WTC11 (cell line): ENCODE results near the gene CMTM6. TPM values are rescaled to one million over a fixed set of nuclear protein-coding genes. Genes with fewer than 3 reads are reported as not detected.
"Not testable (repeated sequence)": the region's sequence is repeated elsewhere in the genome, so short reads cannot be mapped to it uniquely, and the experiment has no call there.

Source experiments
- ATAC-seq: fragments of 200-7000 bp; cut with Tn5 transposase; 2 replicates; pipeline ENCODE4 v1.10.0; 2021; ENCODE audit warnings: mild to moderate bottlenecking, moderate library complexity
- CTCF ChIA-PET: fragments of 300-600 bp; sonication (Branson Sonifier 250); formaldehyde crosslinking; loops from one replicate; lab custom pipeline; 2021; ENCODE audit warnings: antibody characterized with exemption; lab: Charles Lee
- POLR2A ChIA-PET: fragments of 350-600 bp; sonication (Branson Sonifier 250); formaldehyde crosslinking; loops from one replicate; lab custom pipeline; 2021; ENCODE audit warnings: antibody characterized with exemption; lab: Charles Lee
- DNase-seq: peaks from one replicate; pipeline ENCODE4 v3.0.0; 2021; ENCODE audit warnings: low spot score
- H3K27ac Mint-ChIP-seq: 2 replicates; pipeline ENCODE4 v1.8.0; 2021; ENCODE audit warnings: mixed read lengths
- H3K27me3 Mint-ChIP-seq: 2 replicates; pipeline ENCODE4 v1.8.0; 2021; ENCODE audit warnings: low read depth, mild to moderate bottlenecking, moderate library complexity, mixed read lengths
- H3K36me3 Mint-ChIP-seq: 2 replicates; pipeline ENCODE4 v1.8.0; 2021; ENCODE audit warnings: mixed read lengths
- H3K4me1 Mint-ChIP-seq: 2 replicates; pipeline ENCODE4 v1.8.0; 2022; ENCODE audit warnings: mixed read lengths
- H3K4me3 Mint-ChIP-seq: 2 replicates; pipeline ENCODE4 v1.8.0; 2021; ENCODE audit warnings: mild to moderate bottlenecking, moderate library complexity, mixed read lengths
- H3K9me3 Mint-ChIP-seq: 2 replicates; pipeline ENCODE4 v1.8.0; 2021; ENCODE audit warnings: mixed read lengths
- ATF2 ChIP-seq: sonication (generic); formaldehyde crosslinking; IDR thresholded peaks from 2 replicates; pipeline ENCODE4 v1.8.1; 2022; ENCODE audit warnings: low read depth, missing genetic modification reagents, borderline replicate concordance
- ETV6 ChIP-seq: sonication (generic); formaldehyde crosslinking; IDR thresholded peaks from 2 replicates; pipeline ENCODE4 v1.8.1; 2022; ENCODE audit warnings: mild to moderate bottlenecking, missing genetic modification reagents
- GTF2I ChIP-seq: fragments of 250-450 bp; sonication (Bioruptor Pico); conservative IDR thresholded peaks from 2 replicates; pipeline ENCODE4 v1.4.0; 2021; ENCODE audit warnings: mild to moderate bottlenecking
- PRDM15 ChIP-seq: sonication (generic); formaldehyde crosslinking; IDR thresholded peaks from 2 replicates; pipeline ENCODE4 v1.8.0; 2022; ENCODE audit warnings: missing genetic modification reagents
- STAT6 ChIP-seq: sonication (generic); formaldehyde crosslinking; conservative IDR thresholded peaks from 2 replicates; pipeline ENCODE4 v1.8.1; 2023; ENCODE audit warnings: mild to moderate bottlenecking, low read depth, missing genetic modification reagents, moderate library complexity
- ZNF425 ChIP-seq: fragments of 250-450 bp; sonication (Bioruptor Pico); conservative IDR thresholded peaks from 2 replicates; pipeline ENCODE4 v1.9.0; 2021; ENCODE audit warnings: mild to moderate bottlenecking
- total RNA-seq: library from RNA; stranded (reverse); gene quantifications from 3 replicates; pipeline ENCODE4 v1.2.3, GENCODE V29; 2021
- TF ChIP-seq, protein P1 (sequence below): fragments of 250-450 bp; sonication (Bioruptor Pico); IDR thresholded peaks from 2 replicates; pipeline ENCODE4 v1.9.0; 2021; ENCODE audit warnings: mild to moderate bottlenecking, borderline replicate concordance

The CMTM6 gene
- total RNA-seq, 1 experiment from 2014 or later, result 42.3 TPM

DNA sequence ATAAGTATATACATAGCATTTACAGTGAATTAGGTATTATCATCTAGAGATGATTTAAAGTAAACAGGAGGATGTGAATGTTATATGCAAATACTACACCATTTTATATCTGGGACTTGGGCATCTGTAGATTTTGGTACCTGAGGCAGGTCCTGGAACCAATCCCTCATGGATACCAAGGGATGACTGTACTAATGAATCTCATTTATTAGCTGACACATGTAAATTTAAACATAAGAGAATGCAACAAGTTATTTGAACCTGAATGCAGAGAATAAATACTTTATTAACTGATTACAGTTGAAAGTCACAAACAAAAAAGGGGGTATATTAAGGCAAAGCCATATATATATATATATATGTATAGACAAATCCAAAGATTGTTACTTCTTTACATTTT, 23.1 kb upstream of the CMTM6 start (continued):
- TF ChIP-seq PRDM15 (CRISPR knock-in tag) (no peak), GTF2I (CRISPR knock-in tag) (no peak)
- TF ChIP-seq, all 79 proteins: peak for 0

- DNase-seq (no peak), ATAC-seq (no peak)
- no peak for TF ChIP-seq ZNF425 (CRISPR knock-in tag)
- TF ChIP-seq STAT6 (CRISPR knock-in tag), result no peak
- TF ChIP-seq, protein P1, sequence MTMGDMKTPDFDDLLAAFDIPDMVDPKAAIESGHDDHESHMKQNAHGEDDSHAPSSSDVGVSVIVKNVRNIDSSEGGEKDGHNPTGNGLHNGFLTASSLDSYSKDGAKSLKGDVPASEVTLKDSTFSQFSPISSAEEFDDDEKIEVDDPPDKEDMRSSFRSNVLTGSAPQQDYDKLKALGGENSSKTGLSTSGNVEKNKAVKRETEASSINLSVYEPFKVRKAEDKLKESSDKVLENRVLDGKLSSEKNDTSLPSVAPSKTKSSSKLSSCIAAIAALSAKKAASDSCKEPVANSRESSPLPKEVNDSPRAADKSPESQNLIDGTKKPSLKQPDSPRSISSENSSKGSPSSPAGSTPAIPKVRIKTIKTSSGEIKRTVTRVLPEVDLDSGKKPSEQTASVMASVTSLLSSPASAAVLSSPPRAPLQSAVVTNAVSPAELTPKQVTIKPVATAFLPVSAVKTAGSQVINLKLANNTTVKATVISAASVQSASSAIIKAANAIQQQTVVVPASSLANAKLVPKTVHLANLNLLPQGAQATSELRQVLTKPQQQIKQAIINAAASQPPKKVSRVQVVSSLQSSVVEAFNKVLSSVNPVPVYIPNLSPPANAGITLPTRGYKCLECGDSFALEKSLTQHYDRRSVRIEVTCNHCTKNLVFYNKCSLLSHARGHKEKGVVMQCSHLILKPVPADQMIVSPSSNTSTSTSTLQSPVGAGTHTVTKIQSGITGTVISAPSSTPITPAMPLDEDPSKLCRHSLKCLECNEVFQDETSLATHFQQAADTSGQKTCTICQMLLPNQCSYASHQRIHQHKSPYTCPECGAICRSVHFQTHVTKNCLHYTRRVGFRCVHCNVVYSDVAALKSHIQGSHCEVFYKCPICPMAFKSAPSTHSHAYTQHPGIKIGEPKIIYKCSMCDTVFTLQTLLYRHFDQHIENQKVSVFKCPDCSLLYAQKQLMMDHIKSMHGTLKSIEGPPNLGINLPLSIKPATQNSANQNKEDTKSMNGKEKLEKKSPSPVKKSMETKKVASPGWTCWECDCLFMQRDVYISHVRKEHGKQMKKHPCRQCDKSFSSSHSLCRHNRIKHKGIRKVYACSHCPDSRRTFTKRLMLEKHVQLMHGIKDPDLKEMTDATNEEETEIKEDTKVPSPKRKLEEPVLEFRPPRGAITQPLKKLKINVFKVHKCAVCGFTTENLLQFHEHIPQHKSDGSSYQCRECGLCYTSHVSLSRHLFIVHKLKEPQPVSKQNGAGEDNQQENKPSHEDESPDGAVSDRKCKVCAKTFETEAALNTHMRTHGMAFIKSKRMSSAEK (CRISPR knock-in tag), result no peak
- TF ChIP-seq ATF2 (CRISPR knock-in tag), result no peak
- no peak for TF ChIP-seq ETV6 (CRISPR knock-in tag)
- H3K4me1 Mint-ChIP-seq, result no peaks in the 10 kb centered on the region
- H3K36me3 Mint-ChIP-seq, result peaks cover 34% of the 10 kb centered on the region
- ChIA-PET POLR2A (no interaction called here), CTCF (interaction anchor here (0.7 to 1.3 kb wide), 2 partner anchors 10 to 13 kb away, joined by 3 read pairs; no protein-coding TSS in a partner anchor)
- H3K27me3 Mint-ChIP-seq, result no peaks in the 10 kb centered on the region
- H3K9me3 Mint-ChIP-seq, result 0 out of 2 replicates have a peak, but pooled peaks cover 4% of the 10 kb centered on the region
- peak overlapping the region; percentile 30 for H3K27ac Mint-ChIP-seq
- no peak overlapping the region for H3K4me3 Mint-ChIP-seq
Measured at GRCh38 chr3:32522682-32523081, 20.0 kb upstream of the CMTM6 start.

DNA sequence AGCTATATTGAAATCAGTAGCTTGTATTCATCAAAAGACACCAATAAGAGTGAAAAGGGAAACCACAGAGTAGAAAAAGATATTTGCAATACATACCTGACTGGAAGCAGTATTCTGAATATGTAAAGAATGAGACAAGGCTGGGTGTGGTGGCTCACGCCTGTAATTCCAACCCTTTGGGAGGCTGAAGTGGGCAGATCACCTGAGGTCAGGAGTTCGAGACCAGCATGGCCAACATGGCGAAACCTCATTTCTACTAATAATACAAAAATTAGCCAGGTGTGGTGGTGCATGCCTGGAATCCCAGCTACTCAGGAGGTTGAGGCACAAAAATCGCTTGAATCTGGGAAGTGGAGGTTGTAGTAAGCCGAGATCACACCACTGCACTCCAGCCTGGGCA, 16.3 kb upstream of the CMTM6 start:
- ATAC-seq, H3K9me3 Mint-ChIP-seq, H3K27me3 Mint-ChIP-seq, H3K4me3 Mint-ChIP-seq, H3K36me3 Mint-ChIP-seq, H3K27ac Mint-ChIP-seq, DNase-seq, H3K4me1 Mint-ChIP-seq, POLR2A ChIA-PET: not testable (repeated sequence)
- CTCF ChIA-PET, result interaction anchor here (1.3 kb wide), 1 partner anchor 9 kb away, joined by 3 read pairs; no protein-coding TSS in a partner anchor

DNA sequence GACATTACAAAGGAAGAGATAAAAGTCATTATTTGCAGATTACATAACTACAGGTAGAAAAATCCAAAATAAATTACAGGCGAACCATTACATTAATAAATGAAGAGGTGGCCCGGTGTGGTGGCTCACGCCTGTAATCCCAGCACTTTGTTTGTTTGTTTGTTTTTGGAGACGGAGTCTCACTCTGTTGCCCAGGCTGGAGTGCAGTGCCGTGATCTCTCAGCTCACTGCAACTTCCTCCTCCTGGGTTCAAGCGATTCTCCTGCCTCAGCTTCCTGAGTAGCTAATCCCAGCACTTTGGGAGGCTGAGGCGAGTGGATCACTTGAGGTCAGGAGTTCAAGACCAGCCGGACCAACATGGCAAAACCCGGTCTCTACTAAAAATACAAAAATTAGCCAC, 14.1 kb upstream of the CMTM6 start:
- H3K36me3 Mint-ChIP-seq, H3K9me3 Mint-ChIP-seq, POLR2A ChIA-PET, DNase-seq, ATAC-seq, H3K27me3 Mint-ChIP-seq, CTCF ChIA-PET, H3K4me3 Mint-ChIP-seq, H3K4me1 Mint-ChIP-seq, H3K27ac Mint-ChIP-seq: not testable (repeated sequence)
